Epithelial cell of esophagus (primary cell): Measurements from ENCODE around the gene ZNF784.
A peak's percentile ranks its signal among the peaks of the same experiment; 100 is the strongest.

Experiments used
- DNase-seq: peaks from one replicate; pipeline ENCODE4 v3.0.0; 2010; ENCODE audit warnings: low read depth
- H3K4me3 ChIP-seq: 2 replicates; pipeline ENCODE4 v1.5.1; 2011; ENCODE audit warnings: mild to moderate bottlenecking, low read length, control low read depth
- CTCF ChIP-seq: IDR thresholded peaks from 2 replicates; pipeline ENCODE4 v1.5.1; 2011; ENCODE audit warnings: low read depth, mild to moderate bottlenecking, low read length, control low read depth, inconsistent platforms; ENCODE audit not compliant: insufficient read depth; ENCODE audit errors: missing control alignments

Gene ZNF784

GRCh38 chr19:55602104-55603001 lies 22.0 kb downstream of the ZNF784 start:
- no peak for DNase-seq
- TF ChIP-seq CTCF: no peak
- no peak overlapping the region for H3K4me3 ChIP-seq

GRCh38 chr19:55601084-55601483 lies 23.3 kb downstream of the ZNF784 start:
- H3K4me3 ChIP-seq: peak overlapping the region; percentile 90
- TF ChIP-seq CTCF: no peak
- DNase-seq: peak; percentile 85

- DNase-seq: no peak
- H3K4me3 ChIP-seq: peak overlapping the region; percentile 90
- TF ChIP-seq CTCF: no peak
These were observed 23.7 kb downstream of the ZNF784 start for GRCh38 chr19:55600662-55601028.

- TF ChIP-seq CTCF: no peak
- peak; percentile 88 for DNase-seq
- H3K4me3 ChIP-seq: peak within 1 kb of the TSS; percentile 90
These were observed 24.3 kb downstream of the ZNF784 start, which contains the start of gene ZNF524 for GRCh38 chr19:55599842-55600661. ZNF524 (plus strand) TSS chr19:55600288; CDS start chr19:55602113, 1,825 bp downstream.

GRCh38 chr19:55599468-55599841 lies 24.9 kb downstream of the ZNF784 start, which contains the start of gene FIZ1:
FIZ1 (minus strand) TSS chr19:55599517; CDS start chr19:55597865, 1,652 bp downstream.
- DNase-seq: peak; percentile 99
- peak within 1 kb of the TSS; percentile 90 for H3K4me3 ChIP-seq
- no peak for TF ChIP-seq CTCF

GRCh38 chr19:55598719-55599467 lies 25.5 kb downstream of the ZNF784 start:
- TF ChIP-seq CTCF: no peak
- peak; percentile 96 for DNase-seq
- H3K4me3 ChIP-seq: peak overlapping the region; percentile 90
